Right ventricle myocardium superior (tissue), 1 donor: ENCODE data around the gene DPF3. TPM values are rescaled to one million over a fixed set of nuclear protein-coding genes. Genes with fewer than 3 reads are reported as not detected.

ENCODE experiments used
- ATAC-seq: fragments of 200-7000 bp; cut with Tn5 transposase; one replicate; pipeline ENCODE4 v1.9.1; 2020; ENCODE audit warnings: mild to moderate bottlenecking; ENCODE audit not compliant: poor library complexity
- DNase-seq: peaks from one replicate; pipeline ENCODE4 v3.0.0-alpha.2; 2020
- intact Hi-C: fragments of 100-400 bp; cut with DNase I; formaldehyde crosslinking; loops from one replicate; pipeline ENCODE4 v1.11.2; 2022
- total RNA-seq: library from RNA; stranded (reverse); fragmentation: NEBNext Ultra II Directional; extraction: Animal tissue kit (Norgen Biotek cat#: 25700); gene quantifications from one replicate; pipeline ENCODE4 v1.2.1, GENCODE V29; 2021
- donor health status: DM: no; HTN: yes; CAD: no; lungs with severe emphysema.

Gene DPF3
- total RNA-seq, 1 donor from 2014 or later: 25.0 TPM

GRCh38 chr14:72788972-72789728 lies 104.8 kb downstream of the DPF3 start:
- intact Hi-C loops: no loop called here
- DNase-seq: no peak
- ATAC-seq: no peak

GRCh38 chr14:72788255-72788654 lies 105.6 kb downstream of the DPF3 start:
- DNase-seq (no peak), ATAC-seq (no peak)
- intact Hi-C loops: no loop called here

- no peak for DNase-seq
- intact Hi-C loops: no loop called here
- ATAC-seq: no peak
These were observed 106.1 kb downstream of the DPF3 start for GRCh38 chr14:72787841-72788240.

- no peak for DNase-seq
- ATAC-seq: no peak
- intact Hi-C loops: no loop called here
These were observed 107.2 kb downstream of the DPF3 start for GRCh38 chr14:72786378-72787350.

- intact Hi-C loops: no loop called here
- ATAC-seq: no peak
- DNase-seq: no peak
These were observed 110.2 kb downstream of the DPF3 start for GRCh38 chr14:72783741-72784140.

- no peak for ATAC-seq
- DNase-seq: no peak
- intact Hi-C loops: no loop called here
These were observed 111.1 kb downstream of the DPF3 start for GRCh38 chr14:72782817-72783216.

- ATAC-seq (no peak), DNase-seq (no peak)
- intact Hi-C loops: no loop called here
These were observed 112.1 kb downstream of the DPF3 start for GRCh38 chr14:72781561-72782508.

- ATAC-seq (no peak), DNase-seq (no peak)
- intact Hi-C loops: no loop called here
These were observed 113.2 kb downstream of the DPF3 start for GRCh38 chr14:72780751-72781150.

GRCh38 chr14:72779679-72780078 lies 114.2 kb downstream of the DPF3 start:
- intact Hi-C loops: no loop called here
- no peak for DNase-seq
- ATAC-seq: no peak

GRCh38 chr14:72777636-72778035 lies 116.3 kb downstream of the DPF3 start:
- DNase-seq (no peak), ATAC-seq (no peak)
- intact Hi-C loops: no loop called here

GRCh38 chr14:72776701-72777261 lies 117.1 kb downstream of the DPF3 start:
- DNase-seq: no peak
- intact Hi-C loops: no loop called here
- peak; percentile 23 for ATAC-seq

GRCh38 chr14:72775923-72776554 lies 117.9 kb downstream of the DPF3 start:
- DNase-seq: no peak
- peak; percentile 51 for ATAC-seq
- intact Hi-C loops: no loop called here

- ATAC-seq (no peak), DNase-seq (no peak)
- intact Hi-C loops: no loop called here
These were observed 118.8 kb downstream of the DPF3 start for GRCh38 chr14:72774894-72775620.

GRCh38 chr14:72774141-72774540 lies 119.8 kb downstream of the DPF3 start:
- intact Hi-C loops: no loop called here
- DNase-seq (no peak), ATAC-seq (no peak)

- ATAC-seq (no peak), DNase-seq (no peak)
- intact Hi-C loops: no loop called here
These were observed 122.3 kb downstream of the DPF3 start for GRCh38 chr14:72771561-72771960.

- intact Hi-C loops: no loop called here
- ATAC-seq: no peak
- DNase-seq: no peak
These were observed 127.6 kb downstream of the DPF3 start for GRCh38 chr14:72766296-72766695.

GRCh38 chr14:72763892-72764291 lies 130.0 kb downstream of the DPF3 start:
- DNase-seq: no peak
- ATAC-seq: no peak
- intact Hi-C loops: no loop called here
